Measurements from ENCODE around the gene CAMTA1. TPM values are rescaled to one million over a fixed set of nuclear protein-coding genes. Genes with fewer than 3 reads are reported as not detected.

CAMTA1 gene
- total and polyA plus RNA-seq, 9 of the 15 experiments (the other 6 are each of a cell fraction or from before 2014, with no cell fraction given) = 43.9 to 161 (median 65.9) TPM

GRCh38 chr1:7667159-7667558, 881.9 kb downstream of the CAMTA1 start:
- no peak for DNase-seq (ENCODE audit: extremely low read depth in 1 of 4, low spot score in 3 of 4)
- no peak overlapping the region for H3K27ac ChIP-seq (ENCODE audit: extremely low read depth, low read depth, low read length)
- no peak overlapping the region for H3K4me3 ChIP-seq
- H3K79me2 ChIP-seq (ENCODE audit: control insufficient read depth, insufficient read depth, low read length) = no peaks in the 10 kb centered on the region
- no peak overlapping the region; a peak in 1 of 4 replicates for H3K9ac ChIP-seq (ENCODE audit: insufficient read depth in 1 of 2, low read depth in 2 of 2, low read length in 2 of 2)
- WGBS (ENCODE audit: insufficient coverage, low coverage, missing lambda C conversion rate) = 23% methylated on average over 11 of the region's 11 CpGs
- no peaks in the 10 kb centered on the region for H3K9me1 ChIP-seq (ENCODE audit: control insufficient read depth, insufficient read depth, low read length)
- H3K9me3 ChIP-seq (replicated peaks; ENCODE audit: control insufficient read depth, insufficient read depth, low read depth, low read length) = no peaks in the 10 kb centered on the region
- H3K4me2 ChIP-seq (ENCODE audit: insufficient read depth, low read length) = no peak overlapping the region
- in situ Hi-C loops (cut with MboI) (loop anchor here (10.0 to 25.0 kb wide), 2 partner anchors 348 to 645 kb away; partner anchors contain the start of gene SLC45A1), intact Hi-C loops (cut with micrococcal nuclease) (loop anchor here (1.0 to 5.0 kb wide), 4 partner anchors 85 to 680 kb away; no protein-coding TSS in a partner anchor)
- TF ChIP-seq RAD21 (CRISPR knock-in tag; conservative IDR thresholded peaks at IDR 0.05 in 1 of 2, IDR thresholded peaks at IDR 0.05 in 1 of 2) = no peak
- TF ChIP-seq FOXP1 (CRISPR knock-in tag; IDR thresholded peaks at IDR 0.05) = no peak
- TF ChIP-seq REST (IDR thresholded peaks at IDR 0.05; ENCODE audit: borderline replicate concordance) = no peak
- TF ChIP-seq REST (CRISPR knock-in tag; IDR thresholded peaks at IDR 0.05; ENCODE audit: low read depth) = no peak
- TF ChIP-seq BCL6 (CRISPR knock-in tag; IDR thresholded peaks at IDR 0.05) = no peak
- TF ChIP-seq HDGF (IDR thresholded peaks at IDR 0.05) = no peak
- no peak for TF ChIP-seq HNRNPL (IDR thresholded peaks at IDR 0.05; ENCODE audit: low read depth, low read length)
- TF ChIP-seq ARID2 (IDR thresholded peaks at IDR 0.05) = no peak
- peaks cover 27 to 63% of the 10 kb centered on the region in 2 experiments; a peak in 4 of 5 replicates for H3K27me3 ChIP-seq (ENCODE audit: control insufficient read depth in 2 of 2, insufficient read depth in 2 of 2, low read length in 2 of 2)
- H4K20me1 ChIP-seq (replicated peaks; ENCODE audit: control insufficient read depth, insufficient read depth, low read length) = peaks cover 24% of the 10 kb centered on the region
- BruUV-seq (replicated peaks) = no TSS peak
- peak; percentile 3; the same call in 1 of the 3 replicates for ATAC-seq
- peaks cover 0 to 35% of the 10 kb centered on the region in 2 experiments; a peak in 2 of 5 replicates for H3K4me1 ChIP-seq (replicated peaks in 1 of 2; ENCODE audit: control insufficient read depth in 2 of 2, insufficient read depth in 2 of 2, low read length in 2 of 2)
- POLR2A ChIA-PET = interaction anchor here (0.7 kb wide), 1 partner anchor 14 kb away, joined by 3 read pairs; no protein-coding TSS in a partner anchor
- no peak overlapping the region for H2AFZ ChIP-seq (ENCODE audit: low read depth, low read length)
- CTCF ChIA-PET (ENCODE audit: low intra/inter-chr PET ratio) = interaction anchor here (0.6 to 5.0 kb wide), 7 partner anchors 84 to 681 kb away, joined by 3 to 58 read pairs (median 11); no protein-coding TSS in a partner anchor
- no peaks in the 10 kb centered on the region for H3K36me3 ChIP-seq (ENCODE audit: control insufficient read depth, insufficient read depth, low read length)
- FAIRE-seq = no peak
